ENCODE measurements around the gene GRIK1.

Gene GRIK1

GRCh38 chr21:29854795-29855194 is 85.0 kb downstream of the GRIK1 start:
- H3K4me3 ChIP-seq (replicated peaks; ENCODE audit: low read depth, low read length), result no peak overlapping the region
- DNase-seq (ENCODE audit: extremely low read depth, insufficient read length), result no peak
- H3K36me3 ChIP-seq (ENCODE audit: control insufficient read depth, insufficient read depth, low read length), result no peaks in the 10 kb centered on the region
- H3K27me3 ChIP-seq (replicated peaks; ENCODE audit: control insufficient read depth, insufficient read depth, low read length), result no peaks in the 10 kb centered on the region
- TF ChIP-seq CTCF (IDR thresholded peaks at IDR 0.05; ENCODE audit: insufficient read depth, low read length, poor library complexity, severe bottlenecking), result no peak

GRCh38 chr21:29851611-29852010 is 88.2 kb downstream of the GRIK1 start:
- Histone ChIP-seq H3K4me3 (replicated peaks; ENCODE audit: low read depth, low read length) (no peak overlapping the region), H3K36me3 (ENCODE audit: control insufficient read depth, insufficient read depth, low read length) (no peaks in the 10 kb centered on the region), H3K27me3 (replicated peaks; ENCODE audit: control insufficient read depth, insufficient read depth, low read length) (no peaks in the 10 kb centered on the region)
- DNase-seq (ENCODE audit: extremely low read depth, insufficient read length), result no peak
- no peak for TF ChIP-seq CTCF (IDR thresholded peaks at IDR 0.05; ENCODE audit: insufficient read depth, low read length, poor library complexity, severe bottlenecking)

- peak; percentile 4 for DNase-seq (ENCODE audit: extremely low read depth, insufficient read length)
- Histone ChIP-seq H3K4me3 (replicated peaks; ENCODE audit: low read depth, low read length) (no peak overlapping the region), H3K36me3 (ENCODE audit: control insufficient read depth, insufficient read depth, low read length) (no peaks in the 10 kb centered on the region), H3K27me3 (replicated peaks; ENCODE audit: control insufficient read depth, insufficient read depth, low read length) (no peaks in the 10 kb centered on the region)
- TF ChIP-seq CTCF (IDR thresholded peaks at IDR 0.05; ENCODE audit: insufficient read depth, low read length, poor library complexity, severe bottlenecking), result peak; percentile 79
These were observed 90.0 kb downstream of the GRIK1 start for GRCh38 chr21:29849735-29850176.

GRCh38 chr21:29843804-29844203 is 96.0 kb downstream of the GRIK1 start:
- Histone ChIP-seq H3K36me3 (ENCODE audit: control insufficient read depth, insufficient read depth, low read length) (no peaks in the 10 kb centered on the region), H3K27me3 (replicated peaks; ENCODE audit: control insufficient read depth, insufficient read depth, low read length) (no peaks in the 10 kb centered on the region), H3K4me3 (replicated peaks; ENCODE audit: low read depth, low read length) (no peak overlapping the region)
- no peak for TF ChIP-seq CTCF (IDR thresholded peaks at IDR 0.05; ENCODE audit: insufficient read depth, low read length, poor library complexity, severe bottlenecking)
- no peak for DNase-seq (ENCODE audit: extremely low read depth, insufficient read length)

- H3K36me3 ChIP-seq (ENCODE audit: control insufficient read depth, insufficient read depth, low read length), result no peaks in the 10 kb centered on the region
- no peak overlapping the region for H3K4me3 ChIP-seq (replicated peaks; ENCODE audit: low read depth, low read length)
- H3K27me3 ChIP-seq (replicated peaks; ENCODE audit: control insufficient read depth, insufficient read depth, low read length), result no peaks in the 10 kb centered on the region
- DNase-seq (ENCODE audit: extremely low read depth, insufficient read length), result no peak
- no peak for TF ChIP-seq CTCF (IDR thresholded peaks at IDR 0.05; ENCODE audit: insufficient read depth, low read length, poor library complexity, severe bottlenecking)
These were observed 105.2 kb downstream of the GRIK1 start for GRCh38 chr21:29834617-29835016.

GRCh38 chr21:29832217-29832616 is 107.6 kb downstream of the GRIK1 start:
- no peak for TF ChIP-seq CTCF (IDR thresholded peaks at IDR 0.05; ENCODE audit: insufficient read depth, low read length, poor library complexity, severe bottlenecking)
- DNase-seq (ENCODE audit: extremely low read depth, insufficient read length), result no peak
- no peak overlapping the region for H3K4me3 ChIP-seq (replicated peaks; ENCODE audit: low read depth, low read length)

More at GRCh38 chr21:29832217-29832616, 107.6 kb downstream of the GRIK1 start:
- H3K36me3 ChIP-seq (ENCODE audit: control insufficient read depth, insufficient read depth, low read length), result no peaks in the 10 kb centered on the region
- no peaks in the 10 kb centered on the region for H3K27me3 ChIP-seq (replicated peaks; ENCODE audit: control insufficient read depth, insufficient read depth, low read length)
